Measurements from ENCODE around the gene KRTAP9-6. TPM values are rescaled to one million over a fixed set of nuclear protein-coding genes. Genes with fewer than 3 reads are reported as not detected.

The KRTAP9-6 gene
- total RNA-seq, 1 experiment from 2014 or later, result not detected

DNA sequence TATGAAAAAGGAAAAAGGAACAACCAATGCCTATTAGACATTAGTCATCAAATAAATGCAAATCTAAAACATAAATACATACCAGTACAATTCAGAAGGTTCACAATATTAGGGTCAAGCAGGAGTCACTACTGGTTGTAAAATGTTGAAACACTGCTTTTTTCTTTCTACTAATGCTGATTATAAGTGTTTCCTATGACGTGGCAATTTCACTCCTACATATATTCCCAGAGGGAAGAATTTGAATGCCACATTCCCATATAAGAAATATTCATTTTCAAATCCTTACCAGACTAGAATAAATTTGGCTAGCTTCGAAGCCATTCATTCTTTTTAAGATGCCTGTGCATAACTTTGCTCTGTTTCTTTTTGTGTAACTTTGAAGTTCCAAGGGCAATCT, 41.4 kb upstream of the KRTAP9-6 start:
- TF ChIP-seq, protein P1, sequence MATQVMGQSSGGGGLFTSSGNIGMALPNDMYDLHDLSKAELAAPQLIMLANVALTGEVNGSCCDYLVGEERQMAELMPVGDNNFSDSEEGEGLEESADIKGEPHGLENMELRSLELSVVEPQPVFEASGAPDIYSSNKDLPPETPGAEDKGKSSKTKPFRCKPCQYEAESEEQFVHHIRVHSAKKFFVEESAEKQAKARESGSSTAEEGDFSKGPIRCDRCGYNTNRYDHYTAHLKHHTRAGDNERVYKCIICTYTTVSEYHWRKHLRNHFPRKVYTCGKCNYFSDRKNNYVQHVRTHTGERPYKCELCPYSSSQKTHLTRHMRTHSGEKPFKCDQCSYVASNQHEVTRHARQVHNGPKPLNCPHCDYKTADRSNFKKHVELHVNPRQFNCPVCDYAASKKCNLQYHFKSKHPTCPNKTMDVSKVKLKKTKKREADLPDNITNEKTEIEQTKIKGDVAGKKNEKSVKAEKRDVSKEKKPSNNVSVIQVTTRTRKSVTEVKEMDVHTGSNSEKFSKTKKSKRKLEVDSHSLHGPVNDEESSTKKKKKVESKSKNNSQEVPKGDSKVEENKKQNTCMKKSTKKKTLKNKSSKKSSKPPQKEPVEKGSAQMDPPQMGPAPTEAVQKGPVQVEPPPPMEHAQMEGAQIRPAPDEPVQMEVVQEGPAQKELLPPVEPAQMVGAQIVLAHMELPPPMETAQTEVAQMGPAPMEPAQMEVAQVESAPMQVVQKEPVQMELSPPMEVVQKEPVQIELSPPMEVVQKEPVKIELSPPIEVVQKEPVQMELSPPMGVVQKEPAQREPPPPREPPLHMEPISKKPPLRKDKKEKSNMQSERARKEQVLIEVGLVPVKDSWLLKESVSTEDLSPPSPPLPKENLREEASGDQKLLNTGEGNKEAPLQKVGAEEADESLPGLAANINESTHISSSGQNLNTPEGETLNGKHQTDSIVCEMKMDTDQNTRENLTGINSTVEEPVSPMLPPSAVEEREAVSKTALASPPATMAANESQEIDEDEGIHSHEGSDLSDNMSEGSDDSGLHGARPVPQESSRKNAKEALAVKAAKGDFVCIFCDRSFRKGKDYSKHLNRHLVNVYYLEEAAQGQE (IDR thresholded peaks at IDR 0.05; ENCODE audit: low read depth), result no peak
- TF ChIP-seq CBX3 (IDR thresholded peaks at IDR 0.05; ENCODE audit: low read depth) (no peak), EZH2 (IDR thresholded peaks at IDR 0.05) (no peak), ZFX (IDR thresholded peaks at IDR 0.05) (no peak), RAD21 (IDR thresholded peaks at IDR 0.05; ENCODE audit: low read depth) (no peak), SRF (IDR thresholded peaks at IDR 0.05; ENCODE audit: low read depth) (no peak), SIN3A (IDR thresholded peaks at IDR 0.05; ENCODE audit: low read depth) (no peak), POLR2A (IDR thresholded peaks at IDR 0.05; ENCODE audit: borderline replicate concordance, extremely low read depth, insufficient read depth, insufficient read length) (no peak), YY1 (IDR thresholded peaks at IDR 0.05; ENCODE audit: extremely low read depth, insufficient replicate concordance, low read depth, low read length) (no peak), FOSL1 (IDR thresholded peaks at IDR 0.05; ENCODE audit: low read depth) (no peak), ELF1 (IDR thresholded peaks at IDR 0.05; ENCODE audit: borderline replicate concordance, low read depth) (no peak), POLR2AphosphoS5 (IDR thresholded peaks at IDR 0.05; ENCODE audit: low read depth, low read length) (no peak), SP1 (IDR thresholded peaks at IDR 0.05; ENCODE audit: low read depth) (no peak), EGR1 (IDR thresholded peaks at IDR 0.05; ENCODE audit: low read depth) (no peak)
- TF ChIP-seq, protein P2, sequence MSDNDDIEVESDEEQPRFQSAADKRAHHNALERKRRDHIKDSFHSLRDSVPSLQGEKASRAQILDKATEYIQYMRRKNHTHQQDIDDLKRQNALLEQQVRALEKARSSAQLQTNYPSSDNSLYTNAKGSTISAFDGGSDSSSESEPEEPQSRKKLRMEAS (IDR thresholded peaks at IDR 0.05), result no peak
- H3K27me3 ChIP-seq (ENCODE audit: insufficient read depth, low read length), result no peaks in the 10 kb centered on the region
- no peak overlapping the region for H3K4me3 ChIP-seq (replicated peaks in 1 of 2; ENCODE audit: low read depth in 1 of 2, low read length in 2 of 2)
- no peaks in the 10 kb centered on the region for H3K4me1 ChIP-seq (ENCODE audit: control insufficient read depth in 1 of 2, insufficient read depth in 2 of 2, low read length in 2 of 2)
- intact Hi-C loops (cut with micrococcal nuclease), result no loop called here
- H3K4me2 ChIP-seq (ENCODE audit: low read length), result no peak overlapping the region
- CTCF ChIA-PET, result no interaction called here
- no peak for ATAC-seq
- no peaks in the 10 kb centered on the region for H4K20me1 ChIP-seq (ENCODE audit: insufficient read depth)
- DNase-seq (ENCODE audit: low read depth, low spot score), result no peak
- H3K9me2 ChIP-seq (ENCODE audit: insufficient read depth), result no peaks in the 10 kb centered on the region
- no peaks in the 10 kb centered on the region for H3K36me3 ChIP-seq (ENCODE audit: control insufficient read depth in 1 of 2, insufficient read depth in 2 of 2, low read length in 2 of 2)
- no peak overlapping the region for H3K9ac ChIP-seq (ENCODE audit: low read length)
- H2AFZ ChIP-seq (ENCODE audit: low read depth, low read length, poor library complexity, severe bottlenecking), result no peak overlapping the region
- H3K27ac ChIP-seq (ENCODE audit: low read depth, low read length), result no peak overlapping the region
- POLR2A ChIA-PET, result no interaction called here
- no peaks in the 10 kb centered on the region for H3K79me2 ChIP-seq (ENCODE audit: insufficient read depth, low read length)
- RAD21 ChIA-PET (ENCODE audit: low non-redundant PET in 1 of 2, low total read pairs in 2 of 2, uncharacterized antibody in 2 of 2, unreplicated experiment in 2 of 2), result no interaction called here
- no TSS peak for BruUV-seq (replicated peaks)
- H3K9me3 ChIP-seq (ENCODE audit: control insufficient read depth in 1 of 2, insufficient read depth in 1 of 2, low read depth in 1 of 2, low read length in 2 of 2), result no peaks in the 10 kb centered on the region
